Uterus (tissue), 4 donors: ENCODE measurements around the gene DMD. TPM values are rescaled to one million over a fixed set of nuclear protein-coding genes. Genes with fewer than 3 reads are reported as not detected.

Experiments used
- DNase-seq, 2 donors: peaks; one replicate each; pipeline ENCODE4 v3.0.0-alpha.2; 2019 to 2020
- H3K27ac ChIP-seq, 2 donors: fragments of 200-600 bp; sonication (generic); 1 replicate in 1 of 2; 2 replicates in 1 of 2; pipeline ENCODE4 v1.5.1; 2016 to 2018
- H3K27me3 ChIP-seq, 2 donors: fragments of 200-600 bp; sonication (generic); one replicate each; pipeline ENCODE4 v1.5.1; 2018 to 2019; ENCODE audit warnings: control low read depth in 1 of 2
- H3K36me3 ChIP-seq, 2 donors: fragments of 200-600 bp; sonication (generic); one replicate each; pipeline ENCODE4 v1.5.1; 2019; ENCODE audit warnings: control low read depth in 1 of 2
- H3K4me1 ChIP-seq, 2 donors: fragments of 200-600 bp; sonication (generic); one replicate each; pipeline ENCODE4 v1.5.1; 2018 to 2019; ENCODE audit warnings: control low read depth in 1 of 2
- H3K4me3 ChIP-seq, 2 donors: fragments of 200-600 bp; sonication (generic); 1 replicate in 1 of 2; 2 replicates in 1 of 2; pipeline ENCODE4 v1.5.1; 2018 to 2019; ENCODE audit warnings: mild to moderate bottlenecking in 1 of 2
- H3K9me3 ChIP-seq, 2 donors: fragments of 200-600 bp; sonication (generic); one replicate each; pipeline ENCODE4 v1.5.1; 2019; ENCODE audit warnings: control low read depth in 1 of 2
- POLR2A ChIP-seq, 2 donors: fragments of 450-650 bp; IDR thresholded peaks; one replicate each; pipeline ENCODE4 v1.6.1; 2016; ENCODE audit warnings: antibody characterized with exemption in 2 of 2, mild to moderate bottlenecking in 1 of 2, moderate library complexity in 1 of 2
- intact Hi-C: fragments of 100-400 bp; cut with DNase I; formaldehyde crosslinking; loops from one replicate; pipeline ENCODE4 v1.15.1; 2023; ENCODE audit warnings: low total_unique reads
- total RNA-seq, 4 donors: library from RNA; depleted of rRNA in 3 of 4; stranded (reverse); fragments of >200 nt in 3 of 4; gene quantifications; one replicate each; pipeline versions ENCODE4 v1.1.0 to v1.2.4, GENCODE V29; 2014 to 2023
- TF ChIP-seq, protein P1 (sequence below), 4 experiments: fragments of 200-600 bp in 2 of 4; fragments of 450-650 bp in 2 of 4; sonication (generic) in 2 of 4; IDR thresholded peaks; one replicate each; pipeline ENCODE4 v1.5.1; 2016 to 2019; ENCODE audit warnings: antibody characterized with exemption in 4 of 4, mild to moderate bottlenecking in 2 of 4, moderate library complexity in 1 of 4
- donor health status: DM: yes; HTN: yes; CAD: no.

DMD gene
- total RNA-seq, 4 donors from 2014 or later: 73.8 to 147 (median 97.8) TPM

GRCh38 chrX:32678487-32678886 lies 532.9 kb downstream of the DMD start:
- intact Hi-C loops: no loop called here
- no peak for TF ChIP-seq POLR2A (IDR thresholded peaks at IDR 0.05)
- TF ChIP-seq, protein P1, sequence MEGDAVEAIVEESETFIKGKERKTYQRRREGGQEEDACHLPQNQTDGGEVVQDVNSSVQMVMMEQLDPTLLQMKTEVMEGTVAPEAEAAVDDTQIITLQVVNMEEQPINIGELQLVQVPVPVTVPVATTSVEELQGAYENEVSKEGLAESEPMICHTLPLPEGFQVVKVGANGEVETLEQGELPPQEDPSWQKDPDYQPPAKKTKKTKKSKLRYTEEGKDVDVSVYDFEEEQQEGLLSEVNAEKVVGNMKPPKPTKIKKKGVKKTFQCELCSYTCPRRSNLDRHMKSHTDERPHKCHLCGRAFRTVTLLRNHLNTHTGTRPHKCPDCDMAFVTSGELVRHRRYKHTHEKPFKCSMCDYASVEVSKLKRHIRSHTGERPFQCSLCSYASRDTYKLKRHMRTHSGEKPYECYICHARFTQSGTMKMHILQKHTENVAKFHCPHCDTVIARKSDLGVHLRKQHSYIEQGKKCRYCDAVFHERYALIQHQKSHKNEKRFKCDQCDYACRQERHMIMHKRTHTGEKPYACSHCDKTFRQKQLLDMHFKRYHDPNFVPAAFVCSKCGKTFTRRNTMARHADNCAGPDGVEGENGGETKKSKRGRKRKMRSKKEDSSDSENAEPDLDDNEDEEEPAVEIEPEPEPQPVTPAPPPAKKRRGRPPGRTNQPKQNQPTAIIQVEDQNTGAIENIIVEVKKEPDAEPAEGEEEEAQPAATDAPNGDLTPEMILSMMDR (IDR thresholded peaks at IDR 0.05): no peak
- H3K9me3 ChIP-seq: no peaks in the 10 kb centered on the region
- no peak overlapping the region for H3K27ac ChIP-seq
- no peak overlapping the region for H3K4me3 ChIP-seq
- H3K27me3 ChIP-seq: no peaks in the 10 kb centered on the region
- no peak for DNase-seq
- no peaks in the 10 kb centered on the region for H3K4me1 ChIP-seq
- H3K36me3 ChIP-seq: no peaks in the 10 kb centered on the region

- TF ChIP-seq, protein P1 (IDR thresholded peaks at IDR 0.05): no peak
- no peak for TF ChIP-seq POLR2A (IDR thresholded peaks at IDR 0.05)
- H3K36me3 ChIP-seq: no peaks in the 10 kb centered on the region
- H3K9me3 ChIP-seq: no peaks in the 10 kb centered on the region
- intact Hi-C loops: no loop called here
- H3K4me1 ChIP-seq: no peaks in the 10 kb centered on the region
- no peak for DNase-seq
- no peak overlapping the region for H3K27ac ChIP-seq
- H3K27me3 ChIP-seq: no peaks in the 10 kb centered on the region
- no peak overlapping the region for H3K4me3 ChIP-seq
Measured at GRCh38 chrX:32673193-32673592, 538.2 kb downstream of the DMD start.

DNA sequence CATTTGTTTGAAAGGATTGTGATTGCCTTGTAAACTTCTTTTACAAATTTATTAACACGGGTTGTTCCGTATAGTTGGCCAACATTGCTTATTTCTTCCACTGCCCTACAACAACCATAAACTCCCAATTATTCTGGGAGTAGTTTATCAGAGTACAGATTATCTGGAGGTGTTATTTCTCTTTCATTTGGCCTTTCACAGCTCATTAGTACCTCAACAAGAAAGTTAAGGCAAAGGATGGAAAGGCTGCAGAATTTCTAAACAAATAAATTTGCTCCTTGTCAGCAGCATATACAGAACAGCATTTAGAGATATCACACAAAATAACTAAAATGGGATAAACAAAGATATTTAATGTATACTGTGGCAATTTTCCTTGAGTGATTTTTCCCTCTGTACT lies 548.8 kb downstream of the DMD start:
- no peak for DNase-seq
- intact Hi-C loops: no loop called here
- Histone ChIP-seq H3K4me1 (no peaks in the 10 kb centered on the region), H3K9me3 (no peaks in the 10 kb centered on the region), H3K27me3 (no peaks in the 10 kb centered on the region), H3K4me3 (no peak overlapping the region), H3K36me3 (no peaks in the 10 kb centered on the region), H3K27ac (no peak overlapping the region)
- no peak for TF ChIP-seq POLR2A (IDR thresholded peaks at IDR 0.05)
- TF ChIP-seq, protein P1 (IDR thresholded peaks at IDR 0.05): no peak

DNA sequence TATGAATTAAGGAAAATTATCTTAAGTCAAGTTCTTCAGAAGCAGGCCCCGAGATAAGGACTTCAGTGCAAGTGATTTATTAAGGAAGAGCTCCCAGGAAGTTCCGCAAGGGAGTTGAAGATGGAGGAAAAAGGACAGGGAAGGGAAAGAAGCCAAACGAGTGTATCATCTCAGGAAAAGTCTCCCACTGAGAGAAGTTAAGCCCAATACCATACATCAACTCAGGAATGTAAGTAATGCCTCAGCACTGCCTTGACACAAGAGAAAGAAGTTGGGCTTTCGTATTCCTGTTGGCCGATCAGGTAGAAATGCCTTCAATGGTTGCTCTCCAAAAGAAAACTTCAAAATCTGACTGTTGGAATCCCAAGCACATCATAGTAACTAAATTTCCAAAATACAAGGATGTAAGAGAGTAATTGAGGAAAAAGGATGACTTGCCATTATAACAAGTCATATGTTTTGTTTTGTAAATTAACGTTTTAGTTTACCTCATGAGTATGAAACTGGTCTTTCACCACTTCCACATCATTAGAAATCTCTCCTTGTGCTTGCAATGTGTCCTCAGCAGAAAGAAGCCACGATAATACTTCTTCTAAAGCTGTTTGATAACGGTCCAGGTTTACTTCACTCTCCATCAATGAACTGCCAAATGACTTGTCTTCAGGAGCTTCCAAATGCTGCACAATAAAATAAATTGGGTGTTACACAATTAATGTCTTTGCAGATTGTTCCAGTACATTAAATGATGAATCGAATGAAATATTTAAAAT lies 566.7 kb downstream of the DMD start:
- intact Hi-C loops: no loop called here
- DNase-seq: no peak
- TF ChIP-seq POLR2A (IDR thresholded peaks at IDR 0.05): no peak
- TF ChIP-seq, protein P1 (IDR thresholded peaks at IDR 0.05): no peak
- Histone ChIP-seq H3K27me3 (no peaks in the 10 kb centered on the region), H3K4me3 (no peak overlapping the region), H3K4me1 (no peaks in the 10 kb centered on the region), H3K9me3 (no peaks in the 10 kb centered on the region), H3K27ac (no peak overlapping the region), H3K36me3 (no peaks in the 10 kb centered on the region)

DNA sequence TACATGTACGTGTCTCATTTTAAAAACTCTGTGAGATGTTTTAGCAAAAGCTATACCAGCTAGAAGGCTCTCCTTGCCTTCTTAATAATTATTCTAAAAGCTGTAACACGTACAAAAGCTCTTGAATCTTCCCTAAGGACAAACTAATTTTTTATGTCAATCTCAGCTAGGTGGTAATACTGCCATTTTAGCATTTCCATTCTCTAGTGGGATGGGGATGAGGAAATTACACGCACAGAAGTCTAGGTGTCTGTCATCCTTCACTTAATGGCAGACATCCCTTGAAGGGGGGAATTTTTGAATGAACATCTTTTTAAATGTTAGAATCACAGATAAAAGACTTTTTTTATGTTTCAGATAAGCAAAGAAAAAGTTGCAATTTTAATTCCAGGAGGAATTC lies 569.1 kb downstream of the DMD start:
- no peak for DNase-seq
- no peaks in the 10 kb centered on the region for H3K36me3 ChIP-seq
- H3K4me1 ChIP-seq: no peaks in the 10 kb centered on the region
- no peak overlapping the region for H3K27ac ChIP-seq
- no peak overlapping the region for H3K4me3 ChIP-seq
- intact Hi-C loops: no loop called here
- TF ChIP-seq POLR2A (IDR thresholded peaks at IDR 0.05): no peak
- TF ChIP-seq, protein P1 (IDR thresholded peaks at IDR 0.05): no peak
- no peaks in the 10 kb centered on the region for H3K9me3 ChIP-seq
- no peaks in the 10 kb centered on the region for H3K27me3 ChIP-seq
